A549 (cell line): ENCODE data around the gene ZNF593OS. TPM values are rescaled to one million over a fixed set of nuclear protein-coding genes. Genes with fewer than 3 reads are reported as not detected.
A peak's percentile ranks its signal among the peaks of the same experiment; 100 is the strongest.

Source experiments
- ATAC-seq, 2 experiments: fragments of 200-7000 bp in 1 of 2; fragments of >200 bp in 1 of 2; cut with Nextera tagmentation in 1 of 2; cut with Tn5 transposase in 1 of 2; 3 replicates each; pipeline versions ENCODE4 v1.8.0 to v1.9.1; 2018 to 2020; ENCODE audit warnings: mild to moderate bottlenecking in 1 of 2, moderate library complexity in 1 of 2
- CTCF ChIA-PET: fragments of 300-600 bp; sonication (Branson Sonifier 250); formaldehyde crosslinking; extraction: SDS; loops from one replicate; lab custom pipeline; 2021; ENCODE audit warnings: antibody characterized with exemption, inconsistent platforms; lab: Yijun Ruan, JAX
- POLR2A ChIA-PET: fragments of 350-600 bp; formaldehyde crosslinking; extraction: SDS; loops from one replicate; lab custom pipeline; 2021; ENCODE audit warnings: antibody characterized with exemption, inconsistent platforms; lab: Yijun Ruan, JAX
- DNase-seq, 2 experiments: peaks; one replicate each; pipeline versions ENCODE4 v3.0.0 to v3.0.0-alpha.2; 2011 to 2016; ENCODE audit warnings: low read depth in 1 of 2, low spot score in 1 of 2
- FAIRE-seq: peaks from 2 replicates; lab custom pipeline; 2011; peaks lifted over from hg19 to GRCh38; lab: Jason Lieb, UNC
- H3K27ac ChIP-seq, 2 experiments: fragments of >200 bp; sonication (Bioruptor Twin); formaldehyde crosslinking; 3 replicates each; pipeline ENCODE4 v1.5.1; 2016 to 2017
- H3K4me1 ChIP-seq: fragments of >200 bp; sonication (Bioruptor Twin); formaldehyde crosslinking; 3 replicates; pipeline ENCODE4 v1.6.1; 2016
- H3K4me2 ChIP-seq: fragments of >200 bp; sonication (Bioruptor Twin); formaldehyde crosslinking; 3 replicates; pipeline ENCODE4 v1.6.1; 2016
- H3K4me3 ChIP-seq: fragments of >200 bp; sonication (Bioruptor Twin); formaldehyde crosslinking; 3 replicates; pipeline ENCODE4 v1.5.1; 2016
- H3K9me3 ChIP-seq: fragments of >200 bp; sonication (Bioruptor Twin); formaldehyde crosslinking; 3 replicates; pipeline ENCODE4 v1.6.1; 2016
- BHLHE40 ChIP-seq: IDR thresholded peaks from 2 replicates; pipeline ENCODE4 v1.6.1; 2012; ENCODE audit warnings: low read depth, low read length, inconsistent platforms
- CHD2 ChIP-seq: fragments of 150-350 bp; IDR thresholded peaks from 2 replicates; pipeline ENCODE4 v1.6.1; 2014; ENCODE audit warnings: low read length; ENCODE audit not compliant: partially characterized antibody
- EHMT2 ChIP-seq: fragments of 200-600 bp; sonication (generic); IDR thresholded peaks from 2 replicates; pipeline ENCODE4 v1.6.1; 2016; ENCODE audit warnings: antibody characterized with exemption, low read depth, mild to moderate bottlenecking, moderate library complexity
- EP300 ChIP-seq, 2 experiments: fragments of >200 bp; sonication (Bioruptor Twin); formaldehyde crosslinking; IDR thresholded peaks; 2 replicates in 1 of 2; 3 replicates in 1 of 2; pipeline ENCODE4 v1.6.1; 2016 to 2017
- HEYL ChIP-seq: fragments of 250-450 bp; sonication (Bioruptor Pico); IDR thresholded peaks from 2 replicates; pipeline ENCODE4 v1.8.0; 2021; ENCODE audit warnings: mild to moderate bottlenecking, moderate library complexity
- HOXB13 ChIP-seq: fragments of 250-450 bp; sonication (Bioruptor Pico); IDR thresholded peaks from 2 replicates; pipeline ENCODE4 v1.5.0; 2020; ENCODE audit warnings: low read depth, mild to moderate bottlenecking, moderate library complexity
- JUNB ChIP-seq: fragments of >200 bp; sonication (Bioruptor Twin); formaldehyde crosslinking; IDR thresholded peaks from 2 replicates; pipeline ENCODE4 v1.6.1; 2016
- KDM5A ChIP-seq: fragments of 200-600 bp; sonication (generic); IDR thresholded peaks from 2 replicates; pipeline ENCODE4 v1.6.1; 2016; ENCODE audit warnings: antibody characterized with exemption, mild to moderate bottlenecking
- MAFK ChIP-seq: fragments of 450-650 bp; IDR thresholded peaks from 2 replicates; pipeline ENCODE4 v1.6.1; 2014; ENCODE audit not compliant: partially characterized antibody
- MYC ChIP-seq: IDR thresholded peaks from 2 replicates; pipeline ENCODE4 v1.6.1; 2012; ENCODE audit warnings: mild to moderate bottlenecking, inconsistent platforms, low read length, improper control_type of control experiment, borderline replicate concordance
- NPAS2 ChIP-seq: fragments of 250-450 bp; sonication (Bioruptor Pico); IDR thresholded peaks from 2 replicates; pipeline ENCODE4 v1.8.0; 2022; ENCODE audit warnings: mild to moderate bottlenecking, moderate library complexity, borderline replicate concordance
- PHF8 ChIP-seq: fragments of 200-600 bp; sonication (generic); IDR thresholded peaks from 2 replicates; pipeline ENCODE4 v1.6.1; 2016; ENCODE audit warnings: low read depth, mild to moderate bottlenecking, antibody characterized with exemption, moderate library complexity, borderline replicate concordance
- RAD21 ChIP-seq, 2 experiments: fragments of >200 bp in 1 of 2; sonication (Bioruptor Twin) in 1 of 2; formaldehyde crosslinking in 1 of 2; IDR thresholded peaks in 1 of 2; conservative IDR thresholded peaks in 1 of 2; 2 replicates in 1 of 2; 3 replicates in 1 of 2; pipeline ENCODE4 v1.6.1; 2012 to 2018; ENCODE audit warnings: inconsistent platforms in 1 of 2
- RARB ChIP-seq: fragments of 250-450 bp; sonication (Bioruptor Pico); IDR thresholded peaks from 2 replicates; pipeline ENCODE4 v1.8.0; 2021; ENCODE audit warnings: mild to moderate bottlenecking, moderate library complexity
- RFX5 ChIP-seq: fragments of 450-650 bp; IDR thresholded peaks from 2 replicates; pipeline ENCODE4 v1.7.1; 2014; ENCODE audit warnings: antibody characterized with exemption, mild to moderate bottlenecking, moderate library complexity
- SMC3 ChIP-seq: fragments of >200 bp; sonication (Bioruptor Twin); formaldehyde crosslinking; IDR thresholded peaks from 3 replicates; pipeline ENCODE4 v1.6.1; 2018; ENCODE audit warnings: inconsistent platforms
- TFCP2L1 ChIP-seq: fragments of 250-450 bp; sonication (Bioruptor Pico); IDR thresholded peaks from 2 replicates; pipeline ENCODE4 v1.5.0; 2021; ENCODE audit warnings: mild to moderate bottlenecking
- ZC3H11A ChIP-seq: fragments of 450-650 bp; IDR thresholded peaks from 2 replicates; pipeline ENCODE4 v1.6.1; 2014; ENCODE audit warnings: antibody characterized with exemption, mild to moderate bottlenecking
- ZFP36 ChIP-seq: fragments of 450-650 bp; IDR thresholded peaks from 2 replicates; pipeline ENCODE4 v1.6.1; 2014; ENCODE audit warnings: borderline replicate concordance; ENCODE audit not compliant: partially characterized antibody
- WGBS: methylation state at CpG from one replicate; pipeline ENCODE4 v1.1.6; 2017; ENCODE audit errors: missing lambda C conversion rate; 5-methylcytosine and 5-hydroxymethylcytosine counted together
- polyA plus RNA-seq, 4 experiments: library from polyadenylated mRNA; depleted of rRNA in 3 of 4; stranded (reverse); fragments of >200 nt; fragmentation: RNase III in 1 of 4; extraction: RNeasy Plus Mini Kit Qiagen cat#74134 plus additional on column Dnase treatment in 1 of 4; gene quantifications; 2 replicates in 3 of 4; 3 replicates in 1 of 4; pipeline ENCODE4 v1.2.3, GENCODE V29; 2011 to 2017
- TF ChIP-seq, protein P1 (sequence below): fragments of 250-450 bp; sonication (Bioruptor Pico); IDR thresholded peaks from 2 replicates; pipeline ENCODE4 v1.5.0; 2020; ENCODE audit warnings: low read depth, mild to moderate bottlenecking, moderate library complexity
- TF ChIP-seq, protein P2 (sequence below): fragments of >200 bp; sonication (Bioruptor Twin); formaldehyde crosslinking; IDR thresholded peaks from 3 replicates; pipeline ENCODE4 v1.6.1; 2016
- TF ChIP-seq, protein P3 (sequence below): fragments of 150-350 bp; IDR thresholded peaks from 2 replicates; pipeline ENCODE4 v1.6.1; 2014; ENCODE audit warnings: low read depth, mild to moderate bottlenecking, low read length
- TF ChIP-seq, protein P4 (sequence below): IDR thresholded peaks from 2 replicates; pipeline ENCODE4 v1.6.1; 2012
- TF ChIP-seq, protein P5 (sequence below): fragments of >200 bp; sonication (Bioruptor Twin); formaldehyde crosslinking; IDR thresholded peaks from 3 replicates; pipeline ENCODE4 v1.5.1; 2016
- TF ChIP-seq, protein P6 (sequence below): fragments of 450-650 bp; IDR thresholded peaks from 2 replicates; pipeline ENCODE4 v1.6.1; 2014; ENCODE audit warnings: antibody characterized with exemption

ZNF593OS gene
- polyA plus RNA-seq, 2 of the 4 experiments (the other 2 are of a cell fraction), result not detected

DNA sequence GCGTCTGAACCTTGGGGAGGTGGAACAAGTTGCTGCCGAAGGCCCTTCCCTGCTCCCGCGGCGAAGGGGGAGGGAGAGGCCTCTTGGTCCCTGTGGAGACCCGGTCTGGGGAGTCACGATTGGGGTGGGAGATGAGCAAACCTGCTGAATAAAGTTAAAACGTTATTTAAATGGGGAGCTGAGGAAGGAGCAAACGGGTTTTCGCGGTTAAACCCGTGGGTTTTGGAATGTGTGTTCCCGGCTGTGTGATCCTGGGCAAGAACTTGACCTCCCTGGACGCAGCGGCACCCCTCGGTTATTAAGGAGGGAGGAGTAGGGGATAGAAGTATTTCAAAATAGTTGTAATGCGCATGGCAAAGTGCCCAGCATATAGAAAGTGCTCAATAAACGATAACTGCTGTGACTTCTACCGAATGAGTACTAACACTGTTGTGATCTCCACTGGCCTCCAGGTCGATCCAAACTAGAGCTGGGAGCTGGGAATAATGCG lies 9.4 kb downstream of the ZNF593OS start:
- no peak for FAIRE-seq
- Histone ChIP-seq H3K4me1 (0 out of 3 replicates have a peak, but pooled peaks cover 6% of the 10 kb centered on the region), H3K4me2 (peak overlapping the region; percentile 93), H3K27ac (peak overlapping the region; percentile 60 to 87), H3K4me3 (peak overlapping the region; percentile 46), H3K9me3 (no peaks in the 10 kb centered on the region)
- ChIA-PET POLR2A (interaction anchor here (0.6 kb wide), 1 partner anchor 10 kb away, joined by 5 read pairs; no protein-coding TSS in a partner anchor), CTCF (interaction anchor here (0.5 to 2.4 kb wide), 11 partner anchors 17 to 160 kb away, joined by 3 to 17 read pairs (median 4); partner anchors contain the start of gene CEP85)
- TF ChIP-seq RARB (CRISPR knock-in tag) (no peak), PHF8 (no peak), RFX5 (no peak), NPAS2 (no peak), ZFP36 (no peak), ZC3H11A (no peak), HOXB13 (CRISPR knock-in tag) (no peak), TFCP2L1 (CRISPR knock-in tag) (no peak), RAD21 (conservative IDR thresholded peaks at IDR 0.05 in 1 of 2, IDR thresholded peaks at IDR 0.05 in 1 of 2) (no peak), JUNB (no peak), BHLHE40 (no peak), HEYL (no peak)
- TF ChIP-seq, protein P1, sequence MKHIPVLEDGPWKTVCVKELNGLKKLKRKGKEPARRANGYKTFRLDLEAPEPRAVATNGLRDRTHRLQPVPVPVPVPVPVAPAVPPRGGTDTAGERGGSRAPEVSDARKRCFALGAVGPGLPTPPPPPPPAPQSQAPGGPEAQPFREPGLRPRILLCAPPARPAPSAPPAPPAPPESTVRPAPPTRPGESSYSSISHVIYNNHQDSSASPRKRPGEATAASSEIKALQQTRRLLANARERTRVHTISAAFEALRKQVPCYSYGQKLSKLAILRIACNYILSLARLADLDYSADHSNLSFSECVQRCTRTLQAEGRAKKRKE, result no peak
- TF ChIP-seq, protein P2, sequence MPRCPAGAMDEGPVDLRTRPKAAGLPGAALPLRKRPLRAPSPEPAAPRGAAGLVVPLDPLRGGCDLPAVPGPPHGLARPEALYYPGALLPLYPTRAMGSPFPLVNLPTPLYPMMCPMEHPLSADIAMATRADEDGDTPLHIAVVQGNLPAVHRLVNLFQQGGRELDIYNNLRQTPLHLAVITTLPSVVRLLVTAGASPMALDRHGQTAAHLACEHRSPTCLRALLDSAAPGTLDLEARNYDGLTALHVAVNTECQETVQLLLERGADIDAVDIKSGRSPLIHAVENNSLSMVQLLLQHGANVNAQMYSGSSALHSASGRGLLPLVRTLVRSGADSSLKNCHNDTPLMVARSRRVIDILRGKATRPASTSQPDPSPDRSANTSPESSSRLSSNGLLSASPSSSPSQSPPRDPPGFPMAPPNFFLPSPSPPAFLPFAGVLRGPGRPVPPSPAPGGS, result no peak
- TF ChIP-seq, protein P3, sequence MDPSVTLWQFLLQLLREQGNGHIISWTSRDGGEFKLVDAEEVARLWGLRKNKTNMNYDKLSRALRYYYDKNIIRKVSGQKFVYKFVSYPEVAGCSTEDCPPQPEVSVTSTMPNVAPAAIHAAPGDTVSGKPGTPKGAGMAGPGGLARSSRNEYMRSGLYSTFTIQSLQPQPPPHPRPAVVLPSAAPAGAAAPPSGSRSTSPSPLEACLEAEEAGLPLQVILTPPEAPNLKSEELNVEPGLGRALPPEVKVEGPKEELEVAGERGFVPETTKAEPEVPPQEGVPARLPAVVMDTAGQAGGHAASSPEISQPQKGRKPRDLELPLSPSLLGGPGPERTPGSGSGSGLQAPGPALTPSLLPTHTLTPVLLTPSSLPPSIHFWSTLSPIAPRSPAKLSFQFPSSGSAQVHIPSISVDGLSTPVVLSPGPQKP, result no peak
- peak in 1 of 2 experiments; percentile 16 for DNase-seq
- ATAC-seq, result no peak
- WGBS, result 57% methylated on average over 20 of the region's 21 CpGs

DNA sequence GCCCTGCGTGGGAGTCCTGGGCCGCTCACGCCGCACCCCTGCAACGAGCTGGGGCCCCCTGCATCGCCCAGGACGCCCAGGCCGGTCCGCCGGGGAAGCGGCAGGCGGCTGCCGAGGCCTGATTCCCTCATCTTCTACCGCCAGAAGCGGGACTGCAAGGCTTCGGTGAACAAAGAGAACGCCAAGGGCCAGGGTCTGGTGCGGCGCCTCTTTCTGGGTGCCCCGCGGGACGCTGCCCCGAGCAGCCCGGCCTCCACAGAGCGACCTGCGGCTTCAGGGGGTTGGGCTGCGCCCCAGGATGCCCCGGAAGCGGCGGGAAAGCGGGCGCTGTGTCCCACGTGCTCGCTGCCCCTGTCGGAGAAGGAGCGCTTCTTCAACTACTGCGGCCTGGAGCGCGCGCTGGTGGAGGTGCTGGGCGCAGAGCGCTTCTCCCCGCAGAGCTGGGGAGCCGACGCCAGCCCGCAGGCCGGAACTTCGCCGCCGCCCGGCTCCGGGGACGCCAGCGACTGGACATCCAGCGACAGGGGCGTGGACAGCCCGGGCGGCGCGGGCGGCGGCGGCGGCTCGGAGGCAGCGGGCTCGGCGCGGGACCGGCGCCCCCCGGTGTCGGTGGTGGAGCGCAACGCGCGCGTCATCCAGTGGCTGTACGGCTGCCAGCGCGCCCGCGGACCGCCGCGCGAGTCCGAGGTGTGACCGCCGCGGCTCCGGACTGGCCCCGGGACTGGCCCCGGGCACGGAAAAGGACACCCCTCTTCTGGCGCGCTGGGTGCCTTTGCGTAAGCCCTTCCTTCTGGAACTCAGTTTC lies 10.0 kb downstream of the ZNF593OS start:
- CTCF ChIA-PET, result interaction anchor here (0.8 to 2.4 kb wide), 9 partner anchors 8 to 126 kb away, joined by 3 to 17 read pairs (median 8); partner anchors contain the start of genes CEP85, TRIM63 and ZNF593
- WGBS, result 91% methylated on average over 13 of the region's 98 CpGs
- DNase-seq (peak; percentile 26 to 36), FAIRE-seq (no peak), ATAC-seq (peak; percentile 56 to 60)
- Histone ChIP-seq H3K9me3 (no peaks in the 10 kb centered on the region), H3K4me3 (peak overlapping the region; percentile 46), H3K4me1 (peaks cover 10% of the 10 kb centered on the region; the same call in 2 of the 3 replicates), H3K27ac (peak overlapping the region; percentile 60 to 87), H3K4me2 (peak overlapping the region; percentile 93)
- POLR2A ChIA-PET, result interaction anchor here (0.6 kb wide), 1 partner anchor 11 kb away, joined by 5 read pairs; no protein-coding TSS in a partner anchor
- no peak for TF ChIP-seq BHLHE40
- TF ChIP-seq, protein P1, result no peak
- no peak for TF ChIP-seq EP300 (IDR thresholded peaks at IDR 0.05)
- TF ChIP-seq, protein P4, sequence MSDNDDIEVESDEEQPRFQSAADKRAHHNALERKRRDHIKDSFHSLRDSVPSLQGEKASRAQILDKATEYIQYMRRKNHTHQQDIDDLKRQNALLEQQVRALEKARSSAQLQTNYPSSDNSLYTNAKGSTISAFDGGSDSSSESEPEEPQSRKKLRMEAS, result peak; percentile 94
- TF ChIP-seq EHMT2, result no peak
- no peak for TF ChIP-seq PHF8
- TF ChIP-seq SMC3, result peak; percentile 34; the same call in 1 of the 3 replicates
- TF ChIP-seq ZFP36, result no peak
- TF ChIP-seq, protein P5, sequence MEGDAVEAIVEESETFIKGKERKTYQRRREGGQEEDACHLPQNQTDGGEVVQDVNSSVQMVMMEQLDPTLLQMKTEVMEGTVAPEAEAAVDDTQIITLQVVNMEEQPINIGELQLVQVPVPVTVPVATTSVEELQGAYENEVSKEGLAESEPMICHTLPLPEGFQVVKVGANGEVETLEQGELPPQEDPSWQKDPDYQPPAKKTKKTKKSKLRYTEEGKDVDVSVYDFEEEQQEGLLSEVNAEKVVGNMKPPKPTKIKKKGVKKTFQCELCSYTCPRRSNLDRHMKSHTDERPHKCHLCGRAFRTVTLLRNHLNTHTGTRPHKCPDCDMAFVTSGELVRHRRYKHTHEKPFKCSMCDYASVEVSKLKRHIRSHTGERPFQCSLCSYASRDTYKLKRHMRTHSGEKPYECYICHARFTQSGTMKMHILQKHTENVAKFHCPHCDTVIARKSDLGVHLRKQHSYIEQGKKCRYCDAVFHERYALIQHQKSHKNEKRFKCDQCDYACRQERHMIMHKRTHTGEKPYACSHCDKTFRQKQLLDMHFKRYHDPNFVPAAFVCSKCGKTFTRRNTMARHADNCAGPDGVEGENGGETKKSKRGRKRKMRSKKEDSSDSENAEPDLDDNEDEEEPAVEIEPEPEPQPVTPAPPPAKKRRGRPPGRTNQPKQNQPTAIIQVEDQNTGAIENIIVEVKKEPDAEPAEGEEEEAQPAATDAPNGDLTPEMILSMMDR, result peak; percentile 37
- no peak for TF ChIP-seq KDM5A
- TF ChIP-seq CHD2, result no peak
- TF ChIP-seq, protein P3, result no peak
- no peak for TF ChIP-seq MAFK
- no peak for TF ChIP-seq MYC
- TF ChIP-seq, protein P6, sequence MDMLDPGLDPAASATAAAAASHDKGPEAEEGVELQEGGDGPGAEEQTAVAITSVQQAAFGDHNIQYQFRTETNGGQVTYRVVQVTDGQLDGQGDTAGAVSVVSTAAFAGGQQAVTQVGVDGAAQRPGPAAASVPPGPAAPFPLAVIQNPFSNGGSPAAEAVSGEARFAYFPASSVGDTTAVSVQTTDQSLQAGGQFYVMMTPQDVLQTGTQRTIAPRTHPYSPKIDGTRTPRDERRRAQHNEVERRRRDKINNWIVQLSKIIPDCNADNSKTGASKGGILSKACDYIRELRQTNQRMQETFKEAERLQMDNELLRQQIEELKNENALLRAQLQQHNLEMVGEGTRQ, result no peak
